NCI-H1105 (cell line): ENCODE data around the gene LRCH4.
"Not testable (repeated sequence)": the region's sequence is repeated elsewhere in the genome, so short reads cannot be mapped to it uniquely, and the experiment has no call there.

Source experiments
- DNase-seq: peaks from one replicate; lab custom pipeline; 2025; lab: John Stamatoyannopoulos, UW

Gene LRCH4

GRCh38 chr7:100567751-100568175 lies 18.2 kb downstream of the LRCH4 start:
- DNase-seq = no peak

GRCh38 chr7:100567031-100567730 lies 18.7 kb downstream of the LRCH4 start:
- DNase-seq = no peak

- no peak for DNase-seq
These were observed 19.9 kb downstream of the LRCH4 start for GRCh38 chr7:100566018-100566531.

GRCh38 chr7:100565133-100565571 lies 20.8 kb downstream of the LRCH4 start:
- no peak for DNase-seq

- DNase-seq = not testable (repeated sequence)
These were observed 21.5 kb downstream of the LRCH4 start for GRCh38 chr7:100564405-100564804.

GRCh38 chr7:100563809-100564400 lies 22.0 kb downstream of the LRCH4 start:
- no peak for DNase-seq

- DNase-seq = no peak
These were observed 22.8 kb downstream of the LRCH4 start for GRCh38 chr7:100563100-100563564.

GRCh38 chr7:100562195-100563099 lies 23.5 kb downstream of the LRCH4 start:
- no peak for DNase-seq

- DNase-seq = no peak
These were observed 24.3 kb downstream of the LRCH4 start for GRCh38 chr7:100561491-100562194.

- DNase-seq = no peak
These were observed 26.8 kb downstream of the LRCH4 start for GRCh38 chr7:100559127-100559526.

- DNase-seq = no peak
These were observed 29.4 kb downstream of the LRCH4 start for GRCh38 chr7:100556541-100556940.

- DNase-seq = no peak
These were observed 30.2 kb downstream of the LRCH4 start for GRCh38 chr7:100555701-100556100.

GRCh38 chr7:100553032-100553431 lies 32.9 kb downstream of the LRCH4 start:
- no peak for DNase-seq

GRCh38 chr7:100552532-100552931 lies 33.4 kb downstream of the LRCH4 start:
- no peak for DNase-seq

GRCh38 chr7:100548446-100548845 lies 37.5 kb downstream of the LRCH4 start:
- DNase-seq = not testable (repeated sequence)

GRCh38 chr7:100547872-100548271 lies 38.1 kb downstream of the LRCH4 start:
- DNase-seq = no peak

- no peak for DNase-seq
These were observed 38.8 kb downstream of the LRCH4 start for GRCh38 chr7:100546926-100547800.

GRCh38 chr7:100546129-100546925 lies 39.6 kb downstream of the LRCH4 start:
- no peak for DNase-seq

- no peak for DNase-seq
These were observed 40.4 kb downstream of the LRCH4 start for GRCh38 chr7:100545360-100546128.
